Ammon's horn (tissue), 1 donor: ENCODE data around the gene UCP3.

ENCODE experiments used
- DNase-seq: peaks from one replicate; pipeline ENCODE4 v3.0.0-alpha.2; 2016; ENCODE audit warnings: low spot score

The UCP3 gene

GRCh38 chr11:73951797-73952196, 57.1 kb downstream of the UCP3 start:
- no peak for DNase-seq

GRCh38 chr11:73950869-73951710, 57.8 kb downstream of the UCP3 start, which contains the start of gene DNAJB13:
Gene DNAJB13 (plus strand): TSS chr11:73951026. CDS start chr11:73951070, 44 bp downstream.
- DNase-seq, result peak; percentile 56
